Measurements from ENCODE around the gene SFT2D2. TPM values are rescaled to one million over a fixed set of nuclear protein-coding genes. Genes with fewer than 3 reads are reported as not detected.

Gene SFT2D2
- total and polyA plus RNA-seq, 12 donors: 3.5 to 69.9 (median 34.9) TPM

GRCh38 chr1:168281603-168282325 is 56.0 kb downstream of the SFT2D2 start:
- TF ChIP-seq CTCF (IDR thresholded peaks at IDR 0.05) (no peak), POLR2A (IDR thresholded peaks at IDR 0.05) (no peak)
- 80 to 85% (median 81%) methylated on average over 11 of the region's 11 CpGs for WGBS, 4 donors
- H3K9me3 ChIP-seq (replicated peaks in 1 of 3): no peaks in the 10 kb centered on the region
- H3K27me3 ChIP-seq: no peaks in the 10 kb centered on the region
- no peaks in the 10 kb centered on the region for H3K36me3 ChIP-seq (replicated peaks in 1 of 2)
- H3K4me3 ChIP-seq: no peak overlapping the region
- no peak for DNase-seq
- no peak overlapping the region for H3K27ac ChIP-seq
- H3K4me1 ChIP-seq (replicated peaks in 1 of 2): no peaks in the 10 kb centered on the region
- intact Hi-C loops (cut with DNase I): no loop called here

GRCh38 chr1:168285521-168285790 is 59.7 kb downstream of the SFT2D2 start:
- TF ChIP-seq CTCF (IDR thresholded peaks at IDR 0.05) (no peak), POLR2A (IDR thresholded peaks at IDR 0.05) (no peak)
- DNase-seq: no peak
- intact Hi-C loops (cut with DNase I): no loop called here
- H3K27ac ChIP-seq: no peak overlapping the region
- H3K36me3 ChIP-seq (replicated peaks in 1 of 2): no peaks in the 10 kb centered on the region
- H3K9me3 ChIP-seq (replicated peaks in 1 of 3): no peaks in the 10 kb centered on the region
- H3K4me3 ChIP-seq: no peak overlapping the region
- H3K27me3 ChIP-seq: no peaks in the 10 kb centered on the region
- H3K4me1 ChIP-seq (replicated peaks in 1 of 2): no peaks in the 10 kb centered on the region

- Histone ChIP-seq H3K27me3 (no peaks in the 10 kb centered on the region), H3K9me3 (replicated peaks in 1 of 3) (no peaks in the 10 kb centered on the region), H3K27ac (no peak overlapping the region), H3K4me3 (no peak overlapping the region), H3K4me1 (replicated peaks in 1 of 2) (no peaks in the 10 kb centered on the region), H3K36me3 (replicated peaks in 1 of 2) (no peaks in the 10 kb centered on the region)
- intact Hi-C loops (cut with DNase I): no loop called here
- DNase-seq: no peak
- no peak for TF ChIP-seq CTCF (IDR thresholded peaks at IDR 0.05)
- TF ChIP-seq POLR2A (IDR thresholded peaks at IDR 0.05): no peak
- 81 to 91% (median 90%) methylated on average over 4 of the region's 4 CpGs for WGBS, 4 donors
Measured at GRCh38 chr1:168285971-168286927, 60.4 kb downstream of the SFT2D2 start.

GRCh38 chr1:168287237-168287664 is 61.4 kb downstream of the SFT2D2 start:
- H3K36me3 ChIP-seq (replicated peaks in 1 of 2): no peaks in the 10 kb centered on the region
- no peaks in the 10 kb centered on the region for H3K9me3 ChIP-seq (replicated peaks in 1 of 3)
- intact Hi-C loops (cut with DNase I): no loop called here
- H3K4me1 ChIP-seq (replicated peaks in 1 of 2): no peaks in the 10 kb centered on the region
- no peak for DNase-seq
- H3K27ac ChIP-seq: no peak overlapping the region
- H3K4me3 ChIP-seq: no peak overlapping the region
- WGBS, 4 donors: 96 to 100% (median 98%) methylated on average over 1 of the region's 1 CpG
- TF ChIP-seq POLR2A (IDR thresholded peaks at IDR 0.05): no peak
- no peak for TF ChIP-seq CTCF (IDR thresholded peaks at IDR 0.05)
- no peaks in the 10 kb centered on the region for H3K27me3 ChIP-seq
